Measurements from ENCODE around the gene NXNL1. TPM values are rescaled to one million over a fixed set of nuclear protein-coding genes. Genes with fewer than 3 reads are reported as not detected.

NXNL1 gene
- total and polyA plus RNA-seq, 2 donors (not counting 3 experiments of a cell fraction or from before 2014, with no cell fraction given): not detected

DNA sequence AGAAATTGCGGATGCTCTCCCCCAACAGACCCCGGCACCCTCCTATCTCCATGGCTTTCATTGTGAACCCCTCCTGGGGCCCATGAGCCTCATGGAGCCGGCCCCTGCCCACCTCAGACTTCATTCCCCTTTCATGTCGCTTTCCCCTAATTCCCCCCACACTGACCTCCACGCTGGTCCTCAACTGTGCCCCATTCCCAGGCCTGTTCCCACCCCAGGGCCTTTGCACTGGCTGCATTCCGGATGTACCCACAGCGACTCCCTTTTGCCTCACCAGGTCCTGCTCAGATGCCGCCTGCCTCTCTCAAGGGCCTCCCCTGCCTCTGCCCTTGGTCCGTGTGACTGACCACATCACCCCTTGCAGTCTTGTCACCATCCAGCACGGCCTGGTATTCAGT lies 22.9 kb upstream of the NXNL1 start:
- no peaks in the 10 kb centered on the region for H3K9me3 ChIP-seq (replicated peaks; ENCODE audit: control insufficient read depth, insufficient read depth, low read length)
- DNase-seq (ENCODE audit: low read depth, low spot score) (no peak), FAIRE-seq (no peak)
- H2AFZ ChIP-seq (ENCODE audit: low read depth, low read length): no peak overlapping the region
- H3K4me2 ChIP-seq (ENCODE audit: insufficient read depth, low read length): no peak overlapping the region
- H3K79me2 ChIP-seq (ENCODE audit: control insufficient read depth, insufficient read depth, low read length): no peaks in the 10 kb centered on the region
- POLR2A ChIA-PET: no interaction called here
- no peak overlapping the region for H3K9ac ChIP-seq (replicated peaks; ENCODE audit: extremely low read depth, insufficient read depth, low read length)
- CTCF ChIA-PET: interaction anchor here (1.2 to 1.4 kb wide), 2 partner anchors 12 to 17 kb away, joined by 3 to 4 read pairs; no protein-coding TSS in a partner anchor
- H3K4me3 ChIP-seq (replicated peaks in 1 of 3; ENCODE audit: insufficient read depth in 1 of 3, low read depth in 1 of 3, low read length in 3 of 3): no peak overlapping the region
- peaks cover 5% of the 10 kb centered on the region for H3K4me1 ChIP-seq (ENCODE audit: control insufficient read depth, extremely low read depth, insufficient read depth, low read length)
- no peak overlapping the region for H3K27ac ChIP-seq (ENCODE audit: insufficient read depth, low read depth, low read length)
- intact Hi-C loops (cut with micrococcal nuclease): no loop called here
- BruUV-seq (replicated peaks): no TSS peak
- TF ChIP-seq, protein P1, sequence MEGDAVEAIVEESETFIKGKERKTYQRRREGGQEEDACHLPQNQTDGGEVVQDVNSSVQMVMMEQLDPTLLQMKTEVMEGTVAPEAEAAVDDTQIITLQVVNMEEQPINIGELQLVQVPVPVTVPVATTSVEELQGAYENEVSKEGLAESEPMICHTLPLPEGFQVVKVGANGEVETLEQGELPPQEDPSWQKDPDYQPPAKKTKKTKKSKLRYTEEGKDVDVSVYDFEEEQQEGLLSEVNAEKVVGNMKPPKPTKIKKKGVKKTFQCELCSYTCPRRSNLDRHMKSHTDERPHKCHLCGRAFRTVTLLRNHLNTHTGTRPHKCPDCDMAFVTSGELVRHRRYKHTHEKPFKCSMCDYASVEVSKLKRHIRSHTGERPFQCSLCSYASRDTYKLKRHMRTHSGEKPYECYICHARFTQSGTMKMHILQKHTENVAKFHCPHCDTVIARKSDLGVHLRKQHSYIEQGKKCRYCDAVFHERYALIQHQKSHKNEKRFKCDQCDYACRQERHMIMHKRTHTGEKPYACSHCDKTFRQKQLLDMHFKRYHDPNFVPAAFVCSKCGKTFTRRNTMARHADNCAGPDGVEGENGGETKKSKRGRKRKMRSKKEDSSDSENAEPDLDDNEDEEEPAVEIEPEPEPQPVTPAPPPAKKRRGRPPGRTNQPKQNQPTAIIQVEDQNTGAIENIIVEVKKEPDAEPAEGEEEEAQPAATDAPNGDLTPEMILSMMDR (IDR thresholded peaks at IDR 0.05; ENCODE audit: extremely low read depth in 1 of 2, insufficient read depth in 1 of 2, low read depth in 1 of 2, low read length in 2 of 2): no peak
- TF ChIP-seq FOS (IDR thresholded peaks at IDR 0.05; ENCODE audit: borderline replicate concordance, insufficient read depth, low read length): no peak
- TF ChIP-seq MYC (IDR thresholded peaks at IDR 0.05; ENCODE audit: low read depth, low read length): no peak
- no peak for TF ChIP-seq EZH2 (IDR thresholded peaks at IDR 0.05; ENCODE audit: borderline replicate concordance, low read depth, low read length, severe bottlenecking)
- TF ChIP-seq, protein P2, sequence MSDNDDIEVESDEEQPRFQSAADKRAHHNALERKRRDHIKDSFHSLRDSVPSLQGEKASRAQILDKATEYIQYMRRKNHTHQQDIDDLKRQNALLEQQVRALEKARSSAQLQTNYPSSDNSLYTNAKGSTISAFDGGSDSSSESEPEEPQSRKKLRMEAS (IDR thresholded peaks at IDR 0.05; ENCODE audit: insufficient read depth, insufficient read length): no peak
- no peak for TF ChIP-seq JUN (IDR thresholded peaks at IDR 0.05; ENCODE audit: borderline replicate concordance, insufficient read depth, insufficient read length, low read depth)
- TF ChIP-seq POLR2A (IDR thresholded peaks at IDR 0.05; ENCODE audit: low read depth, low read length): no peak
- TF ChIP-seq GATA2 (IDR thresholded peaks at IDR 0.05; ENCODE audit: insufficient read depth, insufficient read length, low read depth, low read length): no peak
- TF ChIP-seq POLR2AphosphoS5 (IDR thresholded peaks at IDR 0.05; ENCODE audit: insufficient read depth, low read depth, low read length): no peak
- no peaks in the 10 kb centered on the region for H4K20me1 ChIP-seq (replicated peaks; ENCODE audit: control insufficient read depth, extremely low read depth, insufficient read depth, low read length)
- H3K27me3 ChIP-seq (ENCODE audit: control insufficient read depth in 2 of 2, insufficient read depth in 2 of 2, low read length in 2 of 2): no peaks in the 10 kb centered on the region
- H3K36me3 ChIP-seq (ENCODE audit: control insufficient read depth in 2 of 2, extremely low read depth in 1 of 2, insufficient read depth in 2 of 2, low read length in 2 of 2): no peaks in the 10 kb centered on the region
- dilution Hi-C loops (cut with MboI; ENCODE audit: extremely low pct_ligation_motif_present, low sequenced_read_pairs): no loop called here
- no peaks in the 10 kb centered on the region for H3K9me1 ChIP-seq (replicated peaks; ENCODE audit: control insufficient read depth, extremely low read depth, insufficient read depth, low read length)
